Panc1 (cell line): ENCODE results near the gene FRMPD3.

ENCODE experiments used
- POLR2AphosphoS5 ChIP-seq: IDR thresholded peaks from 2 replicates; pipeline ENCODE4 v1.6.1; 2012; ENCODE audit warnings: mild to moderate bottlenecking, low read depth, low read length, moderate library complexity
- SIN3A ChIP-seq: IDR thresholded peaks from 2 replicates; pipeline ENCODE4 v1.6.1; 2012; ENCODE audit warnings: low read depth, mild to moderate bottlenecking, low read length, moderate library complexity, borderline replicate concordance; ENCODE audit not compliant: insufficient read depth
- TCF7L2 ChIP-seq: IDR thresholded peaks from 2 replicates; pipeline ENCODE4 v1.6.1; 2011; ENCODE audit warnings: mild to moderate bottlenecking, low read depth, low read length, inconsistent platforms
- TF ChIP-seq, protein P1 (sequence below): fragments of 450-650 bp; IDR thresholded peaks from 2 replicates; pipeline ENCODE4 v1.5.1; 2017; ENCODE audit warnings: mild to moderate bottlenecking
- TF ChIP-seq, protein P2 (sequence below), 2 experiments: IDR thresholded peaks; 2 replicates each; pipeline ENCODE4 v1.6.1; 2011 to 2012; ENCODE audit warnings: low read depth in 2 of 2, control low read depth in 1 of 2, low read length in 1 of 2, mild to moderate bottlenecking in 1 of 2, moderate library complexity in 1 of 2; ENCODE audit not compliant: insufficient read depth in 1 of 2

DNA sequence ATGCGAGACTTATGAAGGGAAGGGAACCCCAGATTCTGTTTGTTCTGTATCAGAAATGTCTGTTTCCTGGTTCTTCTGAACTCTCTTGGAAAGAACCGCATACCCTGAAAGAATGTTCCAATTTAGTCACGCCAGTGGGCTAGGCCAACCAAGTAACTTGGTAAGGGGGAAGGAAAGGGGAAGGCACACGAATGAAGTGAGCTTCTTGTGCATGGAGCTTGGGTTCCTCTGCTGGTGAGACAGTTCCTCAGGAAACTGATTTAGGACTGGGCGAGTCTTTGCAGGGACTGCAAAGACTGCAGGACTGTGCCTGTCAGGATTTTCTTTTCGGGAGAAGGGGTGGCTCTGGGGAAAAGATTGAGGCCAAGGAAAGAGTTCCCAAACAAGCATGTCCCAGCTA lies 35.6 kb downstream of the FRMPD3 start:
- TF ChIP-seq, protein P1, sequence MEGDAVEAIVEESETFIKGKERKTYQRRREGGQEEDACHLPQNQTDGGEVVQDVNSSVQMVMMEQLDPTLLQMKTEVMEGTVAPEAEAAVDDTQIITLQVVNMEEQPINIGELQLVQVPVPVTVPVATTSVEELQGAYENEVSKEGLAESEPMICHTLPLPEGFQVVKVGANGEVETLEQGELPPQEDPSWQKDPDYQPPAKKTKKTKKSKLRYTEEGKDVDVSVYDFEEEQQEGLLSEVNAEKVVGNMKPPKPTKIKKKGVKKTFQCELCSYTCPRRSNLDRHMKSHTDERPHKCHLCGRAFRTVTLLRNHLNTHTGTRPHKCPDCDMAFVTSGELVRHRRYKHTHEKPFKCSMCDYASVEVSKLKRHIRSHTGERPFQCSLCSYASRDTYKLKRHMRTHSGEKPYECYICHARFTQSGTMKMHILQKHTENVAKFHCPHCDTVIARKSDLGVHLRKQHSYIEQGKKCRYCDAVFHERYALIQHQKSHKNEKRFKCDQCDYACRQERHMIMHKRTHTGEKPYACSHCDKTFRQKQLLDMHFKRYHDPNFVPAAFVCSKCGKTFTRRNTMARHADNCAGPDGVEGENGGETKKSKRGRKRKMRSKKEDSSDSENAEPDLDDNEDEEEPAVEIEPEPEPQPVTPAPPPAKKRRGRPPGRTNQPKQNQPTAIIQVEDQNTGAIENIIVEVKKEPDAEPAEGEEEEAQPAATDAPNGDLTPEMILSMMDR = peak; percentile 36; the same call in 1 of the 2 replicates
- TF ChIP-seq POLR2AphosphoS5 = no peak
- no peak for TF ChIP-seq SIN3A
- TF ChIP-seq, protein P2, sequence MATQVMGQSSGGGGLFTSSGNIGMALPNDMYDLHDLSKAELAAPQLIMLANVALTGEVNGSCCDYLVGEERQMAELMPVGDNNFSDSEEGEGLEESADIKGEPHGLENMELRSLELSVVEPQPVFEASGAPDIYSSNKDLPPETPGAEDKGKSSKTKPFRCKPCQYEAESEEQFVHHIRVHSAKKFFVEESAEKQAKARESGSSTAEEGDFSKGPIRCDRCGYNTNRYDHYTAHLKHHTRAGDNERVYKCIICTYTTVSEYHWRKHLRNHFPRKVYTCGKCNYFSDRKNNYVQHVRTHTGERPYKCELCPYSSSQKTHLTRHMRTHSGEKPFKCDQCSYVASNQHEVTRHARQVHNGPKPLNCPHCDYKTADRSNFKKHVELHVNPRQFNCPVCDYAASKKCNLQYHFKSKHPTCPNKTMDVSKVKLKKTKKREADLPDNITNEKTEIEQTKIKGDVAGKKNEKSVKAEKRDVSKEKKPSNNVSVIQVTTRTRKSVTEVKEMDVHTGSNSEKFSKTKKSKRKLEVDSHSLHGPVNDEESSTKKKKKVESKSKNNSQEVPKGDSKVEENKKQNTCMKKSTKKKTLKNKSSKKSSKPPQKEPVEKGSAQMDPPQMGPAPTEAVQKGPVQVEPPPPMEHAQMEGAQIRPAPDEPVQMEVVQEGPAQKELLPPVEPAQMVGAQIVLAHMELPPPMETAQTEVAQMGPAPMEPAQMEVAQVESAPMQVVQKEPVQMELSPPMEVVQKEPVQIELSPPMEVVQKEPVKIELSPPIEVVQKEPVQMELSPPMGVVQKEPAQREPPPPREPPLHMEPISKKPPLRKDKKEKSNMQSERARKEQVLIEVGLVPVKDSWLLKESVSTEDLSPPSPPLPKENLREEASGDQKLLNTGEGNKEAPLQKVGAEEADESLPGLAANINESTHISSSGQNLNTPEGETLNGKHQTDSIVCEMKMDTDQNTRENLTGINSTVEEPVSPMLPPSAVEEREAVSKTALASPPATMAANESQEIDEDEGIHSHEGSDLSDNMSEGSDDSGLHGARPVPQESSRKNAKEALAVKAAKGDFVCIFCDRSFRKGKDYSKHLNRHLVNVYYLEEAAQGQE (IDR thresholded peaks at IDR 0.05; ENCODE audit: insufficient read depth in 1 of 2, low read depth in 2 of 2, low read length in 1 of 2) = no peak
- no peak for TF ChIP-seq TCF7L2
